GM19463 (cell line): ENCODE measurements around the gene MAN1C1.

ENCODE experiments used
- ATAC-seq: cut with Tn5 transposase; IDR thresholded peaks from one replicate; pipeline ENCODE4 v1.9.1; 2021; ENCODE audit warnings: mild to moderate bottlenecking, moderate library complexity; ENCODE audit not compliant: unreplicated experiment

The MAN1C1 gene

GRCh38 chr1:25810341-25811299 lies 194.0 kb downstream of the MAN1C1 start:
- no peak for ATAC-seq

DNA sequence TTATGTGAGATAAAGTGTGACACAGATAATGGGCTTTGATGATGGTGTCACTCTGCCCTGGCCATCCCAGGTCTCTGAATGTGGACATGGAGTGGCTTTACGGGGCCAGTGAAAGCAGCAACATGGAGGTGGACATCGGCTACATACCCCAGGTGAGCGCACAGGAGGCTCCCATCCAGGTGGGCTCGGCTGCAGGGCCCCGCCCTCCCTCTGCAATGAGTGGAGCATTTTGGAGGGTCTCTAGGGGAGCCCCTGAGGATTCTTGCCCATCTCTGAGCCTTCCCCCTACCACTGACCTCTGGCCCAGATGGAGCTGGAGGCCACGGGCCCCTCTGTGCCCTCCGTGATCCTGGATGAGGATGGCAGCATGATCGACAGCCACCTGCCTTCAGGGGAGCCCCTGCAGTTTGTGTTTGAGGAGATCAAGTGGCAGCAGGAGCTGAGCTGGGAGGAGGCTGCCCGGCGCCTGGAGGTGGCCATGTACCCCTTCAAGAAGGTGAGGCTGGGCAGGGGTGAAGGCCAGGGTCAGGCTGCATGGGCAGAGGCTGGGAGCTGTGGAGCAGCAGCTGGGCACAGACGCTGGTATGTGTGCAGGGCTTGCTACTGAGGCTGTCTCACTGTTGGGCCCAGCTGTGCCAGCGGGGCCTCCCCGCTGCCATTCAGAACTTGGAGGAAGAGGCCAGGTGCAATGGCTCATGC lies 194.9 kb downstream of the MAN1C1 start:
- no peak for ATAC-seq

DNA sequence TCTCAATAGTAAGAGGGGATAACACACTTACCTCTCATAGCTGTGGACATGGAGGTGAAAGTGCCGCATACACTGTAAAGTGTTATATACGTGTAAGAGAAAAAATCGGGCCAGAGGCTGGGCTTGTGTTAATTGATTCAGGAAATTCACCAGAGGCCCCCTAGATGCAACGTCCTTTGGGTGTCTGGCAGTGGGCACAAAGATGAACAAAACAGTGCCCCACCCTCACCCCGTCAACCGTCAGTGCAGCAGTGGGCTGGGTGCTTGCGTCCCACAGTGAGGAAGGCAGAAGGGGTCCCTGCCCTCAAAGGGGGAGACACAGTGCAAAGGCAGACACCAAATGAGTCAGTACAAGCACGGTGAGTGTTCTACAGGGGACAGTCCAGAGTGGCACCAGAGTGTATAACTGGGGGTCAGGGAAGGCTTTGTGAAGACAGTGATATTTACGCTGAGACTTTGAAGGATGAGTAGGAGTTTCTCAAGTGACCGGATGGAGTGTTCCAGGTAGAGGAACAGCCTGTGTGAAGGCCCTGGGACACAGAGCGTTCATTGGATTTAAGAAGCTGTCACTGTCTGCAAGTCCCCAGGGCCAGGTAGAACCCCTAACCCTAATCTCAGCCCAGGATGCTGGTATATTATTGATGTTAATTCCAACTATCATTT lies 196.6 kb downstream of the MAN1C1 start:
- no peak for ATAC-seq

- no peak for ATAC-seq
These were observed 197.3 kb downstream of the MAN1C1 start for GRCh38 chr1:25813734-25814471.

DNA sequence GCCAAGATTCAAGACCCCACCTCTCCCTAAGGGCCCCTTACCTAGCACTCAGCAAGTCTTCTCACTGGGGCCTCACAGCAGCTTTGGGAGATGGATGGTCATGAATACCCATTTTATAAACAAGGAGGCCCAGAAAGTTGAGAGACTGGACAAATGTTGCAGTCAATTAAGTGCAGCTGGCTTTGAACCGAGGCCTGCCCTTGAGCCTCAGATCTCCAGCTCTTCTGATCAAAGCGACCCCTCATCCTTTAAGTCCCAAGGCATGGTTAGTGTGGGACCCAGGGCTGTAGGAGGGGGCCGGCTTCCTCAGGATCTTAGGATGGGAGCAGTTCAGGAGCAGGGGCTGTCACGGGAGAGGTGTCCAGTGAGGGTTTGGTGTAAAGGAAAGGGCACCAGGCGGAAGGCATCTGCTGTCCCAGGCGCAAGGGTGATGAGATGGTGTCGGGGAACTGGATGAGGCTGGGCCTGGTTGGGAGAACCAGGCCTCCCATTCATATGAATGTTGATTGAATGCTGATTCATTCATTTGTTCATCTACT lies 198.0 kb downstream of the MAN1C1 start:
- ATAC-seq, result no peak

GRCh38 chr1:25815208-25816111 lies 198.9 kb downstream of the MAN1C1 start:
- ATAC-seq, result no peak

DNA sequence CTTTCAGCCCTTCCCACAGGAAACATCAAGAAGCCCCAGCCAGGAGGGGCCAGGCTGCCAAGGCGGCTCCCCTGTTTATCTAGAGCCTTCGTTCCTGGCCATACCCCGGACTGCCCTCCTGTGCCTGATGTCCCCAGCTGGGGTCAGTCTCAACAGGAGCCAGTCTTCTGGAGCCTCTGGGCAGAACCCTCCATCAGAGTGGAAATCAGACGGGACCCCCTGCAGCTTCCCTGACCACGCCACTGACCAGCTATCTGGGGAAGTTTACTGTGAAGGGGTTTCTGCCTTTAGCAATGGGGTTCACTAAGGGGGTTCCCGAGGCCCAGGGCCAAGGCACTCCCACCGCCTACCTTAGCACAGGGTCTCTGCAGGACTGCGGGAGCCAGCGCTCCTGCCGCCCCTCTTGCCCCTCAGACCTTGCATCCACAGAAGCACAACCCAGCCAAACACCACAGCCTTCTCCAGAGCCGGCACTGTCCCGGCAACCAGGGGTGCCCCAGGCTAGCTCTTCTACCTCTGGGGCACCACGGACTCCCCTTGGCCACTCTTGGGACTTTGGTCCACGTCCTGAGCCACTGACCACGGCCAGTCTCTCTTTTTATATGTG lies 199.6 kb downstream of the MAN1C1 start:
- ATAC-seq, result no peak

DNA sequence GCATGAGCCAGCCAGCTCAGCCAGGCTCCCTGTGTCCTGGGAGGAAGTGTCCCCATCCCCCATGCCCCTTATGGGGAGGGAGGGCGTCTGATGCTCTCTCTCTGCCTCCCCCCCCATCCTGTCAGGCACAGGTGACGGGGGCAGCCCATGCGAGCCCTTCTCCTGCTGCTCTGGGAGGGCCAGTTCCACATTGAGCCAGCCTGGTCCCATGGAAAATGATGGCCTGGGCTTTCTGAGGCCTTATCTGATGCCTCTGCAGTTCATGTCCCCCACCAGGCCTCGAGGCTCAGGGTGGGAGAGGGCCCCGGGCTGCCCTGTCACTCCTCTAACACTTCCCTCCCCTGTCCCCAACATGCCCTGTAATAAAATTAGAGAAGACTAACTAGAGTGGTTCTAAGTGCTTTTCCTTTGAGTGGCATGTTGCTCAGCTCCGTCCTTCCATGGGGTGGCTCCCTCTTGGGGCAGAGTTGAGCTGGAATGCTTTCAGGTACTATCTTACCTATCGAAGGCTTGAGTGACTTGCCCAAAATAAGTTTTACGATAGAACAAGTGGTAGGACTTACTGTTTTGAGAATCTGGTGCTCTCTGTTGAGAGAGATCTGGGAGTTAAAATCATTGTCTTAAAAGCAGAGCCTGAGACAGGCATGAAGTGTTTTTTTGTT lies 201.4 kb downstream of the MAN1C1 start:
- ATAC-seq, result no peak

DNA sequence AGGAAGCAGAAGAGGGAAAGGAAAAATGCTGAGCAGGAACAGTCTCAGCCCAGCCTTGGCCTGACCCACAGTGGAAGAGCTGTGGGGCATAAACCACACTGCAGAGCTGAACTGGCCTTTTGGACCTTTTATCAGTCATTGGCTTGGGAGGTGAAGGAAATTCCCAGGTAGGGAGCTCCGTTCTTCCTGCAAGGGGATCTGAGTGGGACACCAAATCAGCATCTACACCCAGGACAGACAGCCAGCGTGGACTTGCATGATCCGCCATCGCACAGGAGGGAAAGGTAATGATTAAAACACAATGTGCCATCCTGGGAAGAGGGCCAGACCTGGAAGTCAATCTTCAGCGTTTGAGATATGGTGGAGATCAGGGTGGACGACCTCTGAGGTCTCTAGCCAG lies 202.0 kb downstream of the MAN1C1 start:
- no peak for ATAC-seq

DNA sequence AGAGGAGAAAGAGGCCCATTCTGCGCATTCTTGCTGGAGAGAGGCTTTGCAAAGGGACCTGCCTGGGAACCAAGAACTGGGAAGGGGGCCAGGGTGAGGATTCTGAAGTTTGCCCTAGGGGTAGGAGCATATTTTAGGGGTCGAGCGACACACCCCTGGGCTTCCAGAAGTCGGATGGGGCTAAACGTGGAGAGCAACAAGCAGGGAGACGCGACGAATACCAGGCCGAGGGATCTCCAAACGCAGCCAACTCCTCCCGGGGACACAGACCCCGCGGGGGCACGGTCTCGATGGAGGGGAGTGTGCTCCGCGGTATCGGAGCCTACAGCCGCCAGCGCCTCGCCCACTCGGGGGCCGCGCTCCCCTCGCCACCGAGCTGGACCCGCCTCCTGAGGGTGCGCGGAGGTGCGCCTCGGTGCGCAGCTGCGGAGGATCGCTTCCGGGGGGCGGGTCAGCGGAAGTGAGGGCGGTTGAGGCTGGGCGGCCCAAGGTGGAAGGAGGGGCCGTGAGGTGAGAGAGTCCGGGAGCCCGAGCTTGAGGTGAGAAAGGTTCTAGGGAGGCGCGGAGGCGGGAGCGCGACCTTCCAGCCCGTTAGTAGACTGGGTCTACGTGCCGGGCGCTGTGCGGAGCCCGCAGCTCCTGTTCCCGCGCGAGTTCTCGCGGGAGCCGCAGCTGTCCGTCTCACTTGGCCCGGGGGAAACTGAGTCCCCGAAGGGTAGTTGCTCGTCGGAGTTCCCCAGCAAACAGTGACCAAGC lies 203.1 kb downstream of the MAN1C1 start, which contains the start of gene MTFR1L:
MTFR1L (plus strand) TSS at position 464 of the 756 bp plus-strand sequence. CDS start 3,151 bp downstream, outside the sequence.
- ATAC-seq, result peak; percentile 86

GRCh38 chr1:25820247-25821111 lies 203.9 kb downstream of the MAN1C1 start:
- ATAC-seq, result peak; percentile 52

DNA sequence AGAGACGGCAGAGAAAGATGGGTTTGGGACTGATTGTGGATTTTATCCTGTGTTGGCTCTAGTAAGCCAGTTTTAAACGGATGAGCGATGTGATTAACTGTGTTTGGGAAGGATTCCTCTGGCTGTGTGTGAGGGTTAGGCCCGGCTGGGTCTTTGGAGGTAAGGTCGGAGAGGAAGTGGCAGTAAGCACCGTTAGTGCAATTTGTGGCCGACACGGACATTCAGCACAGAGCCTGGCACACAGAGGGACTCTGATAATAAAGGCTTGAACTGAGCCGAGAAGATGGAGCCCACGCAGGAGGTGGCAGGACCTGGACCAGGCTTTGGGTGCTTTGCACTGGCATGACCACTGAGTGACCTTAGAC lies 204.5 kb downstream of the MAN1C1 start:
- no peak for ATAC-seq

DNA sequence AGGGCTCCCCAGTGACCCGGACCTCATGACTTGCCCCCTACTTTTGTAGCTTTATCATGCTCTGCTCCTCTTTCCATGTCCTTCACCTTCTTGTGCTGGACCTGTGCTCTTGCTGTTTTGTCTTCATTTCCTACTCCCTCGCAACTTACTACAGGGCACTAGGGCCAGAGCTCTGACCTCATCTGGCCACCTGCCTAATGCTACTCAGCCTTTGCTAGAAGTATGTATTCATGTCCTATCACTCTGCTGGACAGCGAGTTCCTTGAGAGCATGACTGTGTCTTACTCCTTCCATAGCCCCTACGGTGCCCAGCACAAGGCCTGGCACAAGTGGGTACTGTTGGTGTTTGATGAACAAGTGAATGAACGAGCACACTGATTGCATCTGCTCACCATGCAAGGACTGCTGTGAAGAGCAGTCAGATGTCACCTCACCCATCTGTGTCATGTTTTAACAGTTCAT lies 205.1 kb downstream of the MAN1C1 start:
- no peak for ATAC-seq

DNA sequence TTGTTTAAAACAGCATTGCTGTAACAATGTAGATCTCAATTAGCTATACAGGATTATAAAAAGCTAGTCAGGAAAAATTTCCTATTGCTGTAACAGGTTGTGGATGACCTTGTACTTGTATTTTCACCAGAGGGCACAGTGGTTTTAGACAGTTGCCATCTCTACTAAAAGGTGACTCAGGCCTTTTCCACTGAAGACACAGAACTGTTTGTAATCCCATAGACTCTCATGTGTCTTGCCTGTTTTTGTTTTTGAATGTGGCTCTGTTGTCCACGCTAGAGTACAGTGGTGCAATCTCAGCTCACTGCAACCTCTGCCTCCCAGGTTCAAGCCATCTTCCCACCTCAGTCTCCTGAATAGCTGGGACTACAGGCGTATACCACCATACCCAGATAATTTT lies 209.0 kb downstream of the MAN1C1 start:
- no peak for ATAC-seq

DNA sequence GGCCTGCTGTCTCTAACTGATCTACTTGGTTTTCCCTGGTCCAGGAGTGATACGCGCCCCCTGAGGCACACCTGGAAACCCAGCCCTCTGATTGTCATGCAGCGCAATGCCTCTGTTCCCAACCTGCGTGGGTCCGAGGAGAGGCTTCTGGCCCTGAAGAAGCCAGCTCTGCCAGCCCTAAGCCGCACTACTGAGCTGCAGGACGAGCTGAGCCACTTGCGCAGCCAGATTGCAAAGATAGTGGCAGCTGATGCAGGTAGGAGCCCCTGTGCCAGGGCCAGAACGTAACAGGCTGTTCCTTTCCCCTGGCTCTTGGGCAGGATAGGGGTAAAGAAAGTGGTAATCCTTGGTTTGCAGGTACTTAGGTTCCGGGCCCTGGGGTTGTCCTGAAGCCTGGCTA lies 210.0 kb downstream of the MAN1C1 start:
- ATAC-seq, result no peak

DNA sequence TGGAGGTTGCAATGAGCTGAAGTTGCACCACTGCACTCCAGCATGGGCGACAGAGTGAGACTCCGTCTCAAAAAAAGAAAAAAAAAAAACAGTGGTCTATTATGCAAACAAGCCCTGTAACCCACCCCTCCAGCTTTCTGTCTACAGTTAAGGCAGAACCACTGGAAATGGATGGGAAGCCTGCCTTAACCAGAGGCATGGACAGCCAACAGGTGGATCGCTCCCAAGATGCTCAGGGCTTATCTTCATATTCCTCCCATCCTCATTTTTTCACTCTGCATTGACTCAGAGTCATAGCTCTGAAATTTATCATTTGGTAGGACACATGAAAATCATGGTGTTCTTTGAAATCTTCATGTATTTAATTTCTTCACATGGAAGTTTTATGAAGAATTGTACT lies 211.9 kb downstream of the MAN1C1 start:
- ATAC-seq, result no peak

- ATAC-seq, result no peak
These were observed 212.5 kb downstream of the MAN1C1 start for GRCh38 chr1:25829046-25829445.
